Naive B cell (primary cell): ENCODE results near the gene GYPC. TPM values are rescaled to one million over a fixed set of nuclear protein-coding genes. Genes with fewer than 3 reads are reported as not detected.
"Not testable (repeated sequence)": the region's sequence is repeated elsewhere in the genome, so short reads cannot be mapped to it uniquely, and the experiment has no call there.

Experiments used
- ATAC-seq, 2 donors: fragments of 150-1000 bp; cut with Tn5 transposase; 2 replicates each; pipeline ENCODE4 v1.10.0; 2021; ENCODE audit warnings: low read depth in 2 of 2, mild to moderate bottlenecking in 2 of 2, moderate library complexity in 2 of 2
- DNase-seq: peaks from one replicate; pipeline ENCODE4 v3.0.0; 2022
- H3K27ac Mint-ChIP-seq, 6 donors: one replicate each; pipeline ENCODE4 v1.8.0; 2020 to 2022; ENCODE audit warnings: mild to moderate bottlenecking in 6 of 6, mixed read lengths in 6 of 6, moderate library complexity in 5 of 6, inconsistent platforms in 2 of 6
- H3K27me3 Mint-ChIP-seq, 3 donors: one replicate each; pipeline ENCODE4 v1.8.0; 2021 to 2022; ENCODE audit warnings: mixed read lengths in 3 of 3, mild to moderate bottlenecking in 1 of 3
- H3K36me3 Mint-ChIP-seq, 2 donors: one replicate each; pipeline ENCODE4 v1.8.0; 2020 to 2022; ENCODE audit warnings: mixed read lengths in 2 of 2, inconsistent platforms in 1 of 2, mild to moderate bottlenecking in 1 of 2
- H3K4me1 Mint-ChIP-seq, 3 donors: one replicate each; pipeline ENCODE4 v1.8.0; 2020 to 2022; ENCODE audit warnings: mixed read lengths in 3 of 3, inconsistent platforms in 1 of 3, mild to moderate bottlenecking in 1 of 3, moderate library complexity in 1 of 3
- H3K4me3 Mint-ChIP-seq, 8 donors: one replicate each; pipeline ENCODE4 v1.8.0; 2020 to 2022; ENCODE audit warnings: mild to moderate bottlenecking in 8 of 8, mixed read lengths in 8 of 8, moderate library complexity in 8 of 8, inconsistent platforms in 2 of 8
- H3K9me3 Mint-ChIP-seq, 7 donors: one replicate each; pipeline ENCODE4 v1.8.0; 2020 to 2022; ENCODE audit warnings: mixed read lengths in 7 of 7, mild to moderate bottlenecking in 5 of 7, inconsistent platforms in 2 of 7, moderate library complexity in 1 of 7
- polyA plus RNA-seq, 6 donors: library from polyadenylated mRNA; unstranded; fragments of 300-500 nt; fragmentation: Illumina TruSeq; gene quantifications; one replicate each; pipeline ENCODE4 v1.2.3, GENCODE V29; 2021; ENCODE audit warnings: low read depth in 6 of 6

GYPC gene
- polyA plus RNA-seq, 6 donors from 2014 or later = 110 to 134 (median 116) TPM

DNA sequence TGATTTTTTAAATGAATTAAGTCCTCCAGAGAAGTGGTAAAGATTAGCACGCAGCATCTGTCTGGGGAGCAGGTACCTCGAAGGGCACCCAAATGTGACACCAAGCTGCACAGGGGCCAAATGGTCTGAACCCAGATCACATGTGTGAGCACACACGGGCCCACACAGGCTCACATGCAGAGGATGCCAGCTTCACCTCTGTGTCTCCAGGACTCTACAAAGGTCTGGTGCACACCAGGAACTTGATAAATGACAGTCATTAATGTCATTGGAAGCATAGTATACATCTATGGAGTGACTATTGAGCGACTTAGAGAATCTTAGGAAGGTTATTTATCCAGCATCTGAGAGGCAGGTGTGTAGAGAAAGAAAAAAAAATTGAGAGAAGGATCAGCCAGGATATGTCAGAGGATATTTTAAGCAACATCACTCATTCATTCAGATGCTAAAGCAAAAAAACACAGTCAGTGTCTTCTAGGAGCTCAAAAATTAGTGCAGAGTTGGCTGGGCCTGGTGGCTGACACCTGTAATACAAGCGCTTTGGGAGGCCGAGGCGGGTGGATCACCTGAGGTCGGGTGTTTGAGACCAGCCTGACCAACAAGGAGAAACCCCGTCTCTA, 23.2 kb downstream of the GYPC start:
- Mint-ChIP-seq H3K27me3 (no peaks in the 10 kb centered on the region), H3K4me3 (no peak overlapping the region), H3K36me3 (peaks cover 25 to 33% of the 10 kb centered on the region in 2 donors), H3K4me1 (peaks cover 6 to 25% (median 25%) of the 10 kb centered on the region in 3 donors), H3K27ac (peak overlapping the region in 1 of 6 donors; percentile 15), H3K9me3 (peaks cover 3 to 18% (median 11%) of the 10 kb centered on the region in 7 donors)
- DNase-seq (no peak), ATAC-seq (no peak)

DNA sequence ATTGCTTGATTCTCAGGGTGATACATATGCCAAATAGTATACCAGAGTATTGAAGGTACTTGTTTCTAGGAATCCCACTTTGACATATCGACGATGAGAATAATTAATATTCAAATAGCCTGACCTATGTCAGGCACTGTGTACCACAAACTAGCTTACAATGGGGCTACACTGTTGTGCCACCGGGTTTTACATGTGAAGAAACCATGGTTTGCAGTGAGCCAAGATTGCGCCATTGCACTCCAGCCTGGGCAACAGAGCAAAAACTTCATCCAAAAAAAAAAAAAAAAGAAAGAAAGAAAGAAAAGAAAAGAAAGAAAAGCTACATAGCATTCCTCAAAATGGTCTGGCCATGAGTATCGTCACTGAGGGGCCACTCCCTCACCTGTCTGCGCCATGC, 25.5 kb downstream of the GYPC start:
- no peak for ATAC-seq
- Mint-ChIP-seq H3K4me1 (peaks cover 13 to 26% (median 21%) of the 10 kb centered on the region in 3 donors), H3K4me3 (no peak overlapping the region), H3K27ac (peak overlapping the region in 1 of 6 donors; percentile 2), H3K27me3 (no peaks in the 10 kb centered on the region), H3K36me3 (peaks cover 13 to 27% of the 10 kb centered on the region in 2 donors), H3K9me3 (peaks cover 0 to 4% (median 0%) of the 10 kb centered on the region in 7 donors)
- no peak for DNase-seq

DNA sequence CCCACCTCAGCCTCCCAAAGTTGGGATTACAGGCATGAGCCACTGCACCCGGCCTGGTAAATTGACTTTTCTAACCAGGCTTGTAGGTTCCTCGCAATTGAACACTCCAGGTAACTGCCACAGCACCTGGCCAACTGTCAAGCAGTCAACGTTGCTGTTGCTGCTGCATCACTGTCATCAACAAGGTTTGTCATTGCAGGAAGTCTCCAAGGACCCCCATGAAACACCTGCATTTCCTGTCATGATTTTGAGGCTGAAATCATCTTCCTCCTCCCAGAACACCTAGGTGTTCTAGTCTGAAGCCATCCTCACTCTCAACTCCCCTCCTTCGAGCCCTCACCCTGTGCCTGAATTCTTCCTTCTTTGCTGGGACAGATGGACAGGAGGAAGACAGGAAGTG, 29.7 kb downstream of the GYPC start:
- Mint-ChIP-seq H3K4me1 (peaks cover 7 to 19% (median 11%) of the 10 kb centered on the region in 3 donors), H3K36me3 (peaks cover 20 to 33% of the 10 kb centered on the region in 2 donors), H3K9me3 (peaks cover 0 to 11% (median 0%) of the 10 kb centered on the region in 7 donors), H3K27ac (peak overlapping the region in 2 of 6 donors; percentile 57 to 84), H3K27me3 (no peaks in the 10 kb centered on the region), H3K4me3 (no peak overlapping the region)
- DNase-seq (no peak), ATAC-seq (no peak)

DNA sequence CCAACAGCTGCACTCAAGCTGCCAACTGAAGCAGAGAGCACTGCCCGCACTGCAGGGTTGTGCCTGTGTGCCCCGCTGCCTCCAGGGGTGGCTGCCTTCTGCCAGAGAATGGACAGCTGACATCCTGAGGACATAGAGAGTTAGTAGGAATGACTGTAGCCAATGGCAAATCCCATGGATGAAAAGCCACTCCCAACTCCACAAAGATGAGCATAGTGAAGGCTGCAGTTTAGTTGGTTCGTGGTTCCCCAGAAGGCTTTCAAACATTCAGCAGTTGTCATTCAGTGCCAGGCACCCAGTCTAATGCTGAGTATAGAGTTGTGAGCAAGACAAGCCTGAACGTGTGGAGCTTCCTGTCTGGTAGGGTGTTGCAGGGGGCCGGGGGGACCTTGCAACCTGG, 30.3 kb downstream of the GYPC start:
- Mint-ChIP-seq H3K36me3 (peaks cover 19 to 38% of the 10 kb centered on the region in 2 donors), H3K4me1 (peaks cover 7 to 19% (median 11%) of the 10 kb centered on the region in 3 donors), H3K9me3 (peaks cover 0 to 11% (median 0%) of the 10 kb centered on the region in 7 donors), H3K27me3 (no peaks in the 10 kb centered on the region), H3K4me3 (no peak overlapping the region), H3K27ac (peak overlapping the region in 1 of 6 donors; percentile 39)
- DNase-seq (no peak), ATAC-seq (no peak)

DNA sequence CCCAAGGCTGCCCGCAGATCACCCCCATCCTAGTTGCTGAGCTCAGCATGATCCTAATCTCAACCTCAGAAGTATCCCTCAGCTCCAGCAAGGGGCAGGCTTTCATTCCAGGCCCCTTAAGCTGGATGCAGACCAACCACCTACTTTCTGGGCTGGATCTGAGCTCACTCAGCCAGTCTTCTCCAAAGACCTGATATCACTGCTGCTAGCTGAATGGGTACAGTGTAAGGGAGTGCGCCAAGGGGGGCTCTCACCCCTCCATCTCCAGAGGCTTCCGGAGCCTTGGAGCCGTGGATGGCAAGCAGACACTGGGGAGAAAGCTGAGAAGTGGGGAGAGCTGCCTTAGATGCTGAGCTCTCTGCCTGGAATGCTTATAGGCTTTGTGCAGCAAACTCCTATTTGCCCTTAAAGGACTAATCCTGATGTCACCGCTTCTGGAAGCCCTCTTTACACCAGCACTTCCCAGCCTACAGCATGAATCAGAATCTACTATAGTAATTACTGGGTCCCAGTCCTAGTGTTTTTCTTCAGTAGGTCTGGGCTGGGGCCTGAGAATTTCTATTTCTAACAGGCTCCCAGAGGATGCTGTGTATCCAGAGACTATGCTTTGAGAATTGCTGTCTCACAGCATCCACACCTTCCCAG, 31.0 kb downstream of the GYPC start:
- Mint-ChIP-seq H3K27ac (peak overlapping the region in 1 of 6 donors; percentile 42), H3K27me3 (no peaks in the 10 kb centered on the region), H3K4me3 (no peak overlapping the region), H3K4me1 (peaks cover 7 to 19% (median 11%) of the 10 kb centered on the region in 3 donors), H3K36me3 (peaks cover 22 to 45% of the 10 kb centered on the region in 2 donors), H3K9me3 (peaks cover 0 to 11% (median 0%) of the 10 kb centered on the region in 7 donors)
- ATAC-seq (no peak), DNase-seq (no peak)

DNA sequence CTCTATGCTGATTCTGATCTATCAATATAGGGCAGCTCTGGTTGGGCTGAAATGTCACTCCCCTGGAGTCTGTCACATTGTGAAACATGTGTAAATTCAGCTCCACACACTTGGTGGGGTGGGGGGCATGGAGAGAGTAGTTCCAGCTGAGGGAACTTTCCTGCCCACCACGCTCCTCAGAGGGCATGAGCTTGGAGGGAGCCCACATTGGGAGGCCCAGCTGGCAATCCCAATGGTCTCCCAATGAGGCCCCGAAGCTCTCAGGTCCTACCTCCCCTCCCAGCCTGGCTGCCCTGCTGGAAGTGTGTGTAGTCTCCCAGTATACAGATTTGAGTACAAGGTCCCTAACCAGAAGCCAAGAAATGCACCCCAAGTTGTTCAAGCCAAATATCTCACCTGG, 31.5 kb downstream of the GYPC start:
- H3K36me3 Mint-ChIP-seq = peaks cover 23 to 51% of the 10 kb centered on the region in 2 donors
- H3K27me3 Mint-ChIP-seq = no peaks in the 10 kb centered on the region
- DNase-seq (no peak), ATAC-seq (no peak)
- peak overlapping the region in 1 of 6 donors; percentile 37 for H3K27ac Mint-ChIP-seq
- H3K4me1 Mint-ChIP-seq = peaks cover 7 to 18% (median 11%) of the 10 kb centered on the region in 3 donors
- no peak overlapping the region for H3K4me3 Mint-ChIP-seq
- H3K9me3 Mint-ChIP-seq = peaks cover 0 to 13% (median 4%) of the 10 kb centered on the region in 7 donors

DNA sequence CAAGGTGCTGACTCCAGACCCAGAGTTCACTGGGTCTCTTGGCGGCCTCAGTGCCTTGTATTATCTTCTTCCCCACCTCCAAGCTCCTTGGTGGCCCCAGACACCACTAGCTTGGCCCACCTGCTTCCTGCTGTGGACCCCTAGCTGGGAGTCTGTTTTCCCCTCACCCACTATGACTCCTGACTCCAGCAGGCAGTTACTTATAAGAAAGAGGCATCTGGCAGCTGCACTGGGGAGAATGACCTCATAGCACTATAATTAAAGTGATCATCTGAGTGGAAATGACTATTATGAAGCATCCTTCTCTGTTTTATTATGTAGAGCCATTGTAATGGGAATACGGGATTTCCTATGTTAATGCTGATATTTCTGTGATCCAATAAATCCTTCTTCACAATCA, 32.6 kb downstream of the GYPC start:
- not testable (repeated sequence) for ATAC-seq, DNase-seq, H3K4me1 Mint-ChIP-seq, H3K27ac Mint-ChIP-seq, H3K27me3 Mint-ChIP-seq, H3K4me3 Mint-ChIP-seq
- peaks cover 0 to 16% (median 10%) of the 10 kb centered on the region in 7 donors for H3K9me3 Mint-ChIP-seq
- peaks cover 32 to 62% of the 10 kb centered on the region in 2 donors for H3K36me3 Mint-ChIP-seq

DNA sequence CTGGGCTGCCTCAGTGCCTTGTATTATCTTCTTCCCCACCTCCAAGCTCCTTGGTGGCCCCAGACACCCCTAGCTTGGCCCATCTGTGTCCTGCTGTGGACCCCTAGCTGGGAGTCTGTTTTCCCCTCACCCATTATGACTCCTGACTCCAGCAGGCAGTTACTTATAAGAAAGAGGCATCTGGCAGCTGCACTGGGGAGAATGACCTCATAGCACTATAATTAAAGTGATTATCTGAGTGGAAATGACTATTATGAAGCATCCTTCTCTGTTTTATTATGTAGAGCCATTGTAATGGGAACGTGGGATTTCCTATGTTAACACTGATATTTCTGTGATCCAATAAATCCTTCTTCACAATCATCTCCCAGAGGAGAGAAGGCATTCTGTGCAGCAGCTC, 36.3 kb downstream of the GYPC start:
- not testable (repeated sequence) for H3K4me1 Mint-ChIP-seq, H3K27me3 Mint-ChIP-seq, H3K27ac Mint-ChIP-seq, ATAC-seq, H3K4me3 Mint-ChIP-seq, DNase-seq
- peaks cover 0 to 15% (median 10%) of the 10 kb centered on the region in 7 donors for H3K9me3 Mint-ChIP-seq
- peaks cover 52 to 81% of the 10 kb centered on the region in 2 donors for H3K36me3 Mint-ChIP-seq

DNA sequence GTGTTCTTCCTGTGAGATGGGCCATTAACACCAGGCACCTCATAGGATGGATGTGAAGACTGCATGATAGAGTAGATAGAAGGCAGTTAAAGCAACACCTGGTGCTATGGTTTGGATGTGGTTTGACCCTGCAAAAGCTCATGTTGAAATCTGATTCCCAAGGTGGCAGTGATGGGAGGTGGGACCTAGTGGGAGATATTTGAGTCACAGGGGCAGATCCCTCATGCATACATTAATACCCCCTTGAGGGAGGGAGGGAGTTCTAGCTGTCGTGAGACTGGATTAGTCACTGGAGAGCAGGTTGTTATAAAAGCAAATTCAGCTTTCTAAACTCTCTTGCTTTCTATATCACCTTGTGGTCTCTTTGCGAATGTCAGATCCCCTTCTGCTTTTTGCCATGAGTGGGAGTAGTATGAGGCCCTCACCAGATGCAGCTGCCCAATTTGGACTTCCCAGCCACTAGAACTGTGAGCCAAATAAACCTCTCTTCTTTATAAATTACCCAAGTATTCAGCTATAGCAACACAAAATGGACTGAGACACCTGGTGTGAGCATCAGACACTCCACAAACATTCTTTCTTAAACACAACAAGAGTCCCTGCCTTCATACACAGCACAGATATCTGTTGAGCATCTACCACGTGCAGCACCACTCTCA, 37.1 kb downstream of the GYPC start:
- peak overlapping the region in 1 of 6 donors; percentile 54 for H3K27ac Mint-ChIP-seq
- H3K27me3 Mint-ChIP-seq, DNase-seq, H3K4me1 Mint-ChIP-seq, ATAC-seq: not testable (repeated sequence)
- H3K4me3 Mint-ChIP-seq = peak overlapping the region in 1 of 8 donors; percentile 65
- H3K36me3 Mint-ChIP-seq = peaks cover 57 to 89% of the 10 kb centered on the region in 2 donors
- H3K9me3 Mint-ChIP-seq = peaks cover 0 to 15% (median 10%) of the 10 kb centered on the region in 7 donors

DNA sequence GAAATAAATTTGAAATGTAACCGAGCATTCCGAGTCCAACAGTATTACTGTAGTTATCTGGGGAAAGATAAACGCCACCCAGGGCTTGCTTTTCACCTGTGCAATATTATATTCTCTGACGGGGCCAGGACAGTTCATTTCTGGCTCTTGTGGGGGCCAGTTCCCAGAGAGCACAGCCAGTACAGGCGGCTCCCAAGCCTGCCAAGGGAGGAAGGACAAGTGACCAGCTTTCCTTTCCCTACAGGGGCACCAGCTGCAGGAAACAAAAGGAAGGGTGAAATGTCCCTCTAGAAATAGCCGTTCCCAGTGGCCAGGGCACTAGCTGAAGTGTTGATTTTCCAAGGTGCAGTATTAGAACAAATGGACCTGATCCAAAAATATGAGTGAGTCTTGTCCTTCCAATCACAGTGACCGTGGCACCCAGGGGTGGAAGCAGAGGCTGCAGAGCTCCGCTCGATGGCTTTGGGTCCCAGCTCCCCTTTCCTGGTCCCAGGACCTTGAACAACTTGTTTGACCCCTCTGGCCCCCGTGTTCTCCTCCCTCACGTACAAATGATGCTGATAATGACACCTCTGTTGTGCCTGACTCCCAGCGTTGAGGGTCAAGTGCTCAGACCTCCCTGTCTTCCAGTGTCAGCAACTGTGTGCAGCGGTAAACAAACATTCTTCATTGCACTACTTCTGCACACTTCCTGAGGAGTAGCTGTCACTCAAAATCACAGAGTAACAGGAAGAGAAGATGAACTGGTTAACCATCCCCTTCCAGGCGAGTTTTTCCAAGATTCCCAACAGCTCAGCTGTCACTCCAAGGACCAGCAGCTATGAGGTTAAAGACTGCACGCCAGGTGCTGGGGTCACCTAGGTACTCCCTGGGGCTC, 40.9 kb downstream of the GYPC start:
- ATAC-seq (no peak), DNase-seq (no peak)
- Mint-ChIP-seq H3K4me3 (peak overlapping the region in 1 of 8 donors; percentile 37), H3K27me3 (no peaks in the 10 kb centered on the region), H3K27ac (peak overlapping the region in 3 of 6 donors; percentile 43 to 74 (median 53)), H3K9me3 (peaks cover 0 to 12% (median 5%) of the 10 kb centered on the region in 7 donors), H3K36me3 (peaks cover 50 to 55% of the 10 kb centered on the region in 2 donors), H3K4me1 (no peaks in the 10 kb centered on the region)

DNA sequence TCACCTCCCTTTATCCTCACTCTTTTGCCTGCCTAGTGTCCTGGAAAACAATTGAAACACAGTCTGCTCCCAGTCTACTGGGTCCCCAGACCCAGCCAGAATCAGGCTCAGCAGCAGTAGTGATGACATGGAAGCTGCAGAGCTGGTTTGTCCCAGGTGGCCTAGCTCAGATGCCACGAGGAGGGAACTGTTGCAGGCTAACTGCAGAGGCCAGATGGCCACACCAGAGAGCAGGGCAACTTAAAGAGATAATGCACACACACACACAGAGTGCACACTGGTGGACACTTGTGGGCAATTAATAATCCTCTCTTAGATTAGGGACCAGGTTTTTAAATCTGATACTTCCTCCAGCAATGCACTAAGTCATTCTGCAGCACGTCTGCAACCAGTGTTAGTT, 42.4 kb downstream of the GYPC start:
- H3K9me3 Mint-ChIP-seq = peaks cover 0 to 1% (median 0%) of the 10 kb centered on the region in 7 donors
- no peak overlapping the region for H3K4me3 Mint-ChIP-seq
- H3K27ac Mint-ChIP-seq = peak overlapping the region in 2 of 6 donors; percentile 69 to 86
- no peaks in the 10 kb centered on the region for H3K4me1 Mint-ChIP-seq
- DNase-seq (no peak), ATAC-seq (no peak)
- peaks cover 40 to 41% of the 10 kb centered on the region in 2 donors for H3K36me3 Mint-ChIP-seq
- H3K27me3 Mint-ChIP-seq = no peaks in the 10 kb centered on the region

DNA sequence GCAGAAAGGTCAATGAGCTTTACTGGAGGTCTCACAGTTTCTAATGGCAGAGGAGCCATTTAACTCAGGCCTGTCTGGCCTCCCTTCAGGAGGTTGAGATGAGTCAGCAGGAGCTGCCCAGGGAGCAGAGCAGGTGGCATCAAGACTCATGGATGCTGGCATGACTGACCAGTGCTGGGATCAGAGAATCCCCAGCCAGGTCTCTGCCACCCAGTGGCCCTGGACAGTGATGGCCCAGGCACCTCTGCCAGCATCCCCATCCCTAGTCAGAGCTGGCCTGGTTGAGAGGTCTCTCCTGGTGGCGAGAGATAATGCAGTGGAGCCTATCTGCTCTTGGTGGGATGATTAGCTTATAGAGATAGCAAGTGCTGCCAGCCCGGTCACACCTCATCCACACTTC, 43.1 kb downstream of the GYPC start:
- Mint-ChIP-seq H3K27me3 (no peaks in the 10 kb centered on the region), H3K4me1 (no peaks in the 10 kb centered on the region), H3K27ac (no peak overlapping the region), H3K36me3 (peaks cover 35 to 40% of the 10 kb centered on the region in 2 donors), H3K4me3 (no peak overlapping the region), H3K9me3 (no peaks in the 10 kb centered on the region)
- no peak for DNase-seq
- ATAC-seq = no peak
